Sigmoid colon (tissue), 4 donors: Measurements from ENCODE around the gene PCDHGB2.

Experiments used
- EP300 ChIP-seq, 4 donors: sonication (generic); formaldehyde crosslinking; IDR thresholded peaks; one replicate each; pipeline ENCODE4 v1.6.1; 2017; ENCODE audit warnings: antibody characterized with exemption in 4 of 4
- POLR2A ChIP-seq, 2 donors: fragments of 450-650 bp; IDR thresholded peaks; one replicate each; pipeline ENCODE4 v1.6.1; 2016; ENCODE audit warnings: antibody characterized with exemption in 2 of 2, mild to moderate bottlenecking in 2 of 2, moderate library complexity in 2 of 2
- POLR2AphosphoS5 ChIP-seq, 4 donors: sonication (generic); formaldehyde crosslinking; IDR thresholded peaks; one replicate each; pipeline ENCODE4 v1.6.1; 2017; ENCODE audit warnings: antibody characterized with exemption in 4 of 4
- TF ChIP-seq, protein P1 (sequence below), 4 experiments: fragments of 450-650 bp in 3 of 4; fragments of 200-600 bp in 1 of 4; IDR thresholded peaks; one replicate each; pipeline ENCODE4 v1.5.1; 2016 to 2019; ENCODE audit warnings: antibody characterized with exemption in 4 of 4, mild to moderate bottlenecking in 3 of 4, moderate library complexity in 2 of 4

DNA sequence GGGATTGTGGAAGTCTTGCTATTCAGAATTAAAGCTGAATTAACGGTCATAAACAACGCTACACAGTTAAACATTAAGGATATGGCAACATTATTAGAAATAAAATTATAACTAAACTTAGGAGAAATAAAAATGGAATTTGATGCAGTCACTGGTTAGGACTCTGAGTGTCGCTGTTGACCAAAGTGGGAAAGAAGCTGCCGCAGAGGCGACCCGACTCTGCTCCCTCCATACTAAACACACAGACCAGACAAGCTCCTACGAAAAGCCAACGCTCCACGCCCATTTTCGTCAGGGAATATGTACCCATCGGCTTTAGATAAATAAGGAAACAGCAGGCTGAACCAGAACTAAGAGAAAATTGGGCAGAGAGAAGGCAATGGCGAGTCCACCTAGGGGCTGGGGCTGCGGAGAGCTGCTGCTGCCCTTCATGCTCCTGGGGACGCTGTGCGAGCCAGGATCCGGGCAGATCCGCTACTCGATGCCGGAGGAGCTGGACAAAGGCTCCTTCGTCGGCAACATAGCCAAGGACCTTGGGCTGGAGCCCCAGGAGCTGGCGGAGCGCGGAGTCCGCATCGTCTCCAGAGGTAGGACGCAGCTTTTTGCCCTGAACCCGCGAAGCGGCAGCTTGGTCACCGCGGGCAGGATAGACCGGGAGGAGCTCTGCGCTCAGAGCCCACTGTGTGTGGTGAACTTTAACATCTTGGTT lies 4.3 kb downstream of the PCDHGB2 start, which contains the start of gene PCDHGA5:
- TF ChIP-seq, protein P1, sequence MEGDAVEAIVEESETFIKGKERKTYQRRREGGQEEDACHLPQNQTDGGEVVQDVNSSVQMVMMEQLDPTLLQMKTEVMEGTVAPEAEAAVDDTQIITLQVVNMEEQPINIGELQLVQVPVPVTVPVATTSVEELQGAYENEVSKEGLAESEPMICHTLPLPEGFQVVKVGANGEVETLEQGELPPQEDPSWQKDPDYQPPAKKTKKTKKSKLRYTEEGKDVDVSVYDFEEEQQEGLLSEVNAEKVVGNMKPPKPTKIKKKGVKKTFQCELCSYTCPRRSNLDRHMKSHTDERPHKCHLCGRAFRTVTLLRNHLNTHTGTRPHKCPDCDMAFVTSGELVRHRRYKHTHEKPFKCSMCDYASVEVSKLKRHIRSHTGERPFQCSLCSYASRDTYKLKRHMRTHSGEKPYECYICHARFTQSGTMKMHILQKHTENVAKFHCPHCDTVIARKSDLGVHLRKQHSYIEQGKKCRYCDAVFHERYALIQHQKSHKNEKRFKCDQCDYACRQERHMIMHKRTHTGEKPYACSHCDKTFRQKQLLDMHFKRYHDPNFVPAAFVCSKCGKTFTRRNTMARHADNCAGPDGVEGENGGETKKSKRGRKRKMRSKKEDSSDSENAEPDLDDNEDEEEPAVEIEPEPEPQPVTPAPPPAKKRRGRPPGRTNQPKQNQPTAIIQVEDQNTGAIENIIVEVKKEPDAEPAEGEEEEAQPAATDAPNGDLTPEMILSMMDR (IDR thresholded peaks at IDR 0.05) = no peak
- TF ChIP-seq POLR2A (IDR thresholded peaks at IDR 0.05) (no peak), POLR2AphosphoS5 (IDR thresholded peaks at IDR 0.05) (no peak), EP300 (IDR thresholded peaks at IDR 0.05) (no peak)
